DMS 273 (cell line): ENCODE measurements around the gene MISP.

Experiments used
- DNase-seq: peaks from one replicate; lab custom pipeline; 2025; ENCODE audit not compliant: unreplicated experiment; lab: John Stamatoyannopoulos, UW

MISP gene

DNA sequence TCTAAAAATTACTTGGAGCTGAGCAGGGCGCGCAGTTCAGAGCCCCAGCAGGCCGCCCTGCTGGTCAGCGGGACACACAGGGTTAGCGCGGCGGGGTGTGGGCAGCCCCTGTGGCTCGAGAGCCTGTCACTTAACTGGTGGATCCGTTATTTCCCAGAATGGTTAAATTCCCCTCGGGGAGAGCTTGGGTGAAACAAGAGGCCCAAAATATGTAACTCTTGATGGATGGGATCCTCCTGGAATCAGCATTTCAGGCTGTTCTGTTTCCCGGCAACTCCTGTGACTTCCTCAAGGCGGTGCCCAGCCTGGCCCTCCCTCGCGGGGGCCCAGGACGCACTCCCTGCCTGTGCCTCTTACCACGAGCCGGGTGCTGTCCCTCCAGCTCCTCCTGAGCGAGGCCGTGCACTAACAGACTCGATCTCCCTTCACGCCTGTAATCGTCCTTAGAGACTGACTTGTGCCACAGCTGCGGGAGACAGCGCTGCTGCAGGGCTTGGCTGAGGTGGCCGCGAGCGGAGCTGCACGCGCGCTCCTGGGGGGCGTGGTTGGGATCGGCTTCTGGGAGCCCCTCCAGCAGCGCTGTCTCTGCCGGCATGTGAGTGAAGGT is 56.0 kb downstream of the MISP start:
- DNase-seq, result no peak

DNA sequence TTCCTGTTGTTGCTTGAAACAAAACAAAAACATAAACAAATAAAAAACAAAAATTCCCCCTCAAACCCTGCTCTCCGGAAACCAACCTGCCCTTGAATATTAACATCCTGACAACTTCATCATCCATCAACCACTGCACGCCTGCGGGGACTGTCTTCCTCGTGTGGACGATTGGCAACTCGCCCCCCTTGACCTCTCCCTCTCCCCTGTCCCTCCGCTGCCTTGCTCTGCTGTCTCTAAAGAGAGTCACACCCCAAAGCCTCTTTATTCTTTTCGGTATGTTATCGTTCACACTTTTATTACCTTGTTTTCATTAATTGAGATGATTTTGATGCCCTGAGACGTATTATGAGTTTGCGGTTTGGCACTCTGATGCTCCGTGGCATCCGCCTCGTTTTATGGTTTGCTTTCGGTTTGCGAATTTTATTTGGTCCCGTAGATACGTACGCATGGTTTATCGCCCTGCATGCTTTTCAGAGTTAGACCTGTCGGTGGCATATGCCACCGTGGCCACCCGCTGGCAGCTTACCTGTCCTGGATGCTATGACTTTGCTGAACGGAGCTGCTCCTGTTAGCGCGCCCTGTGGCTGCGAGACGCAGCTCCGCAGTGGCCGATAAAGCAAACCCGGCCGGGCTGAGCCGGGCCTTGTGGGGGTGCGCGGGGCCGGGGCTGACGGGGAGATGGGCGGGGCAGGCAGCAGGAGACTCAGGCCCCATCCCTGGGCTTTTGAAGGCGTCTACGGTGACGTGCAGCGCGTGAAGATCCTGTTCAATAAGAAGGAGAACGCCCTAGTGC is 56.9 kb downstream of the MISP start:
- DNase-seq, result no peak

- no peak for DNase-seq
Measured at GRCh38 chr19:808423-808775, 57.5 kb downstream of the MISP start.

DNA sequence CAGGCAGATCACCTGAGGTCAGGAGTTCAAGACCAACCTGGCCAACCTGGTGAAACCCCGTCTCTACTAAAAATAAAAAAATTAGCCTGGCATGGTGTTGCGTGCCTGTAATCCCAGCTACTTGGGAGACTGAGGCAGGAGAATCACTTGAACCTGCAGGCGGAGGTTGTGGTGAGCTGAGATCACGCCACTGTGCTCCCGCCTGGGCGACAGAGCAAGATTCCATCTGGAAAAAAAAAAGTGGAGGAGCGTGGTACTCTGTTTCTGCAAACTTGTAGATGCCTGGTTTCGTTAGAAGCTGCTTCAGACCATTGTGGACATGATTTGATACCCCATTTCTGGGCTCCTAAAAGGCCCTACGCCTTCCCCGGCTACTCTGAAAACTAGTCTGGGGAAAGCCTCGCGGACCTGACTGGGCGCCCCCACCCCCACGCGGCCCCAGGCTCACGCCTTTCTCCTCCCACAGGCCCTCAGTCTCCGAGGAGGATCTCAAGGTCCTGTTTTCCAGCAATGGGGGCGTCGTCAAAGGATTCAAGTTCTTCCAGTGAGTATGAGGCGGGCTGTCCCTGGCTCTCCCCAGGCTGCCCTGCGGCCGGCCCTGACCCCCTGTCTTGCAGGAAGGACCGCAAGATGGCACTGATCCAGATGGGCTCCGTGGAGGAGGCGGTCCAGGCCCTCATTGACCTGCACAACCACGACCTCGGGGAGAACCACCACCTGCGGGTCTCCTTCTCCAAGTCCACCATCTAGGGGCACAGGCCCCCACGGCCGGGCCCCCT is 59.4 kb downstream of the MISP start:
- no peak for DNase-seq

- no peak for DNase-seq
Measured at GRCh38 chr19:810883-811489, 60.1 kb downstream of the MISP start.

- DNase-seq, result no peak
Measured at GRCh38 chr19:811506-812048, 60.7 kb downstream of the MISP start.

- DNase-seq, result no peak
Measured at GRCh38 chr19:812049-812746, 61.3 kb downstream of the MISP start.

DNA sequence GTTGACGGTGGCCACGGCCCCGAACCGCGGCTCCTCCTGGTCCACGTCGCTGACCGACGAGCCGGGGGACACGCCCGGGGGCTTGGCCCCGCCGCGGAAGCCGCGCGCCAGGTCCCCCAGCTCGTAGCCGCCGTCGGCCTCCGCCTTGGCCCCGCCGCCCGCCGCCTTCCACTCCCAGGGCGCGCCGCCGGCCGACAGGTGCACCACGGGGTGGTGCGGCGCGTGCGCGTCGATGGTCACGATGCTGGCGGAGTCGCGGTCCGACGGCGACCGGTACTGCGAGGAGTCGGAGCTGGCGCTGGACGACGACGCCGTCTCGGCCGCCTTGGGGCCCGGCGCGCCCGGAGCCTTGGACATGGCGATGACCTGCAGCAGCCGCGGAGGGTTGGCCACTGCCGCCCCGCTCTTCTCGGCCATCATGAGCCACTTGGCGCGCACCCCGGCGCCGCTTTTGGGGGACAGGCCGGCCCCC is 61.9 kb downstream of the MISP start:
- no peak for DNase-seq

DNA sequence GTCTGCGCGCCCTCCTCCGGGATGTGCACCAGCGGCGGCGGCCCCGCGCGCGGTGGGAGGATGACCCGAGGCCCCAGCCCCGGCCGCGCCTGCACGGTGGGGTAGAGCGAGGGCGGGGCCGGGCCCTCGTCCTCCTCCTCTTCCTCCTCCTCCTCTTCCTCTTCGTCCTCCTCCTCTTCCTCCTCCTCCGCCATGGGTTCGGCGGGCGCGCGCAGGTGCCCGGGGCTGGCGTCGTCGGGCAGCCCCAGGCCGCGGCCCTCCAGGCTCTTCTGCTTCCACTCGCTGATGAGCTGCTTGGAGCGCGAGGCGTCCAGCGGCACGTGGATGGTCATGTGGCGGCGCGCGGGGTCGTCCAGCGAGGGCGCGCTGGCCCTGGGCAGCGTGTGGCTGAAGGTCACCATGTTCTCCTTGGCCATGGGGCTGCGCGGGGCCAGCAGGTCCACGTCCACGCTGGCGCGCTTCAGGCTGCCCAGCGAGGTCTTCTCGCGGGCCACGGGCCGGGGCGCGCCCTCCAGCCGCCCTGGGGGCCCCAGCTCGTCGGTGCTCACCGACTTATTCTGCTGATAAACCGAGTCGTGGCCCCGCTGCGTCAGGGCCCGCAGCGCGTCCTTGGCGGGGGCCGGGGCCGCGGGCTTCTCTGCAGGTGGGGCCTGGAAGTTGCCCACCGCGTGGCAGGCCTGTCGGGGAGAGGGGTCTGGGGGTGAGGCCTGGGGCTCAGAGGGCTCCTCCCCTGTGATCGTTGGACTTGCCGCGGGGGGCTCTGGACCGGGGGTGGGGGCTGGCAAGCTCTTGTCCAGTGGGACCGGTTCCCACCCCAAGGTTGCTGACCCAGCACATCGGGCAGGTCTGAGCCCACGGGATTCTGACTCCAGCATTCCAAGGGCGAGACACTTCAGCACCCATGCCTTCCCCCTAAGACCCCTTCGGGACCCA is 62.6 kb downstream of the MISP start:
- DNase-seq, result no peak
